Adrenal gland (tissue), 5 donors: Measurements from ENCODE around the gene NRXN3.

Experiments
- POLR2A ChIP-seq, 2 donors: fragments of 450-650 bp; IDR thresholded peaks; one replicate each; pipeline ENCODE4 v1.6.1; 2017; ENCODE audit warnings: antibody characterized with exemption in 2 of 2, mild to moderate bottlenecking in 2 of 2, moderate library complexity in 1 of 2
- TF ChIP-seq, protein P1 (sequence below), 6 experiments: fragments of 450-650 bp in 4 of 6; fragments of 200-600 bp in 2 of 6; sonication (generic) in 1 of 6; IDR thresholded peaks; 1 replicate in 5 of 6; 2 replicates in 1 of 6; pipeline versions ENCODE4 v1.5.1 to v1.8.0; 2016 to 2021; ENCODE audit warnings: antibody characterized with exemption in 6 of 6, mild to moderate bottlenecking in 2 of 6, moderate library complexity in 1 of 6
- donor health status: DM: no; HTN: no; CAD: no.

DNA sequence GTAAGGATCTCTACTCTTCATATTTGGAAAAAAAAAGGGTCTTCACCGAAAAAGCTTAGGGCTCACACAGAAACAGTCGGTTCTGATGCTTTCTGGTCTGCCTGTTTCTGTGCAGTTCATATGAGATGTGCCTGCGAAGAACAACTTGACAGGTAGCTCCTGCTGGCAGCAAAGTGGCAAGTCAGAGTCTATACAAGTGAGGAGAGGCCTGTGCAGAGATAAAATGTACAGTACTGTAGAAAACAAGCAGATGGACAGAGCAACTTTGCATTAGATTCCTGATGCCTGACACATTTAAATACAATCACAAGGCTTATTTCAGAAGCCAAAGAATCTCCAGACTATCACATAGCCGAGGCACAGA is 1105.1 kb downstream of the NRXN3 start:
- TF ChIP-seq, protein P1, sequence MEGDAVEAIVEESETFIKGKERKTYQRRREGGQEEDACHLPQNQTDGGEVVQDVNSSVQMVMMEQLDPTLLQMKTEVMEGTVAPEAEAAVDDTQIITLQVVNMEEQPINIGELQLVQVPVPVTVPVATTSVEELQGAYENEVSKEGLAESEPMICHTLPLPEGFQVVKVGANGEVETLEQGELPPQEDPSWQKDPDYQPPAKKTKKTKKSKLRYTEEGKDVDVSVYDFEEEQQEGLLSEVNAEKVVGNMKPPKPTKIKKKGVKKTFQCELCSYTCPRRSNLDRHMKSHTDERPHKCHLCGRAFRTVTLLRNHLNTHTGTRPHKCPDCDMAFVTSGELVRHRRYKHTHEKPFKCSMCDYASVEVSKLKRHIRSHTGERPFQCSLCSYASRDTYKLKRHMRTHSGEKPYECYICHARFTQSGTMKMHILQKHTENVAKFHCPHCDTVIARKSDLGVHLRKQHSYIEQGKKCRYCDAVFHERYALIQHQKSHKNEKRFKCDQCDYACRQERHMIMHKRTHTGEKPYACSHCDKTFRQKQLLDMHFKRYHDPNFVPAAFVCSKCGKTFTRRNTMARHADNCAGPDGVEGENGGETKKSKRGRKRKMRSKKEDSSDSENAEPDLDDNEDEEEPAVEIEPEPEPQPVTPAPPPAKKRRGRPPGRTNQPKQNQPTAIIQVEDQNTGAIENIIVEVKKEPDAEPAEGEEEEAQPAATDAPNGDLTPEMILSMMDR (IDR thresholded peaks at IDR 0.05): no peak
- TF ChIP-seq POLR2A (IDR thresholded peaks at IDR 0.05): no peak
